Motor neuron (in vitro differentiated cells): Measurements from ENCODE around the gene CDS2. TPM values are rescaled to one million over a fixed set of nuclear protein-coding genes. Genes with fewer than 3 reads are reported as not detected.
A peak's percentile ranks its signal among the peaks of the same experiment; 100 is the strongest.

Source experiments
- ATAC-seq, 8 experiments: fragments of 200-7000 bp; cut with Tn5 transposase; replicated peaks in 6 of 8; 2 replicates each; pipeline ENCODE4 v1.8.0; 2021; ENCODE audit warnings: mild to moderate bottlenecking in 8 of 8, moderate library complexity in 8 of 8
- H3K27ac ChIP-seq, 2 donors: fragments of 250-450 bp; sonication (Bioruptor Pico); 2 replicates each; pipeline ENCODE4 v1.9.0; 2021; ENCODE audit warnings: antibody characterized with exemption in 2 of 2, mild to moderate bottlenecking in 2 of 2, moderate library complexity in 1 of 2
- H3K4me1 ChIP-seq, 2 donors: fragments of 250-450 bp; sonication (Bioruptor Pico); replicated peaks in 1 of 2; 2 replicates each; pipeline ENCODE4 v1.6.1; 2021; ENCODE audit warnings: antibody characterized with exemption in 2 of 2, mild to moderate bottlenecking in 2 of 2, moderate library complexity in 1 of 2
- H3K4me3 ChIP-seq, 5 donors: fragments of 250-450 bp; sonication (Bioruptor Pico); 2 replicates each; pipeline ENCODE4 v1.9.0; 2021; ENCODE audit warnings: antibody characterized with exemption in 5 of 5, mild to moderate bottlenecking in 5 of 5, moderate library complexity in 4 of 5
- WGBS, 10 experiments: fragments of 450-650 bp; shearing (Covaris generic); methylation state at CpG; one replicate each; pipeline ENCODE4 v1.0.0; 2022; 5-methylcytosine and 5-hydroxymethylcytosine counted together
- in situ Hi-C, 9 experiments: fragments of 400-800 bp; cut with MboI; loops; one replicate each; pipeline ENCODE4 v1.15.0; 2021; ENCODE audit warnings: low sequenced_read_pairs in 9 of 9, low pct_unique_long_range_greater_than_20kb in 2 of 9; ENCODE audit not compliant: unreplicated experiment in 9 of 9
- total RNA-seq, 8 experiments: library from RNA; unstranded; fragments of 300-600 nt; gene quantifications; 2 replicates each; pipeline versions ENCODE4 v1.2.3 to v1.2.4, GENCODE V29; 2022

The CDS2 gene
- total RNA-seq, 8 experiments from 2014 or later: 18.6 to 55.0 (median 32.8) TPM

DNA sequence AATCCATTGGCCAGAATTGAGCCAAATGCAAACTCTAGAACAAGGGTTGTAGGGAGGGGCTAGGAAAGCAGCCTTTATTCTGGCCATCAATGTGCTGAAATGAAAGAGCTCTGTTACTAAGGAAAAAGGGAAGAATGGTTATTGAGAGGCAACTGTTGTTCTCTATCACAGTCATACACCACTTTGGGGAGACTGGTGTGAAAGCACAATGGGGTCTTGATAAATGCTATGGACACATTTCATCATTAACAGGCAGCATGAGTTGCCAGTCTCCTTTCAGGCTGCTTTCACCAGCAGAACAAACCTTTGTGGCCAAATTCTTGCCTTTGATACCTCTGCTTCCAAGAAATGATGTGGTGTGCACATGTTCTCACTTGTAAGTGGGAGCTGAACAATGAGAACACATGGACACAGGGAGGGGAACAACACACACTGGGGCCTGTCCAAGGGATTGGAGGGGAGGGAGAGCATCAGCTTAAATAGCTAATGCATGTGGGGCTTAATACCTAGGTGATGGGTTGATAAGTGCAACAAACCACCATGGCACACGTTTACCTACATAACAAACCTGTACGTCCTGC, 86.2 kb downstream of the CDS2 start:
- in situ Hi-C loops: loop anchor here in 4 of 9 experiments (25.0 kb wide), 1 partner anchor 224 kb away; no protein-coding TSS in a partner anchor
- Histone ChIP-seq H3K4me1 (no peaks in the 10 kb centered on the region), H3K27ac (no peak overlapping the region), H3K4me3 (no peak overlapping the region)
- ATAC-seq: peak in 3 of 8 experiments; percentile 61 to 90 (median 79)
- 80% methylated on average over 1 of the region's 2 CpGs; no CpG with 5 or more reads in 9 of the 10 experiments for WGBS, 10 experiments

DNA sequence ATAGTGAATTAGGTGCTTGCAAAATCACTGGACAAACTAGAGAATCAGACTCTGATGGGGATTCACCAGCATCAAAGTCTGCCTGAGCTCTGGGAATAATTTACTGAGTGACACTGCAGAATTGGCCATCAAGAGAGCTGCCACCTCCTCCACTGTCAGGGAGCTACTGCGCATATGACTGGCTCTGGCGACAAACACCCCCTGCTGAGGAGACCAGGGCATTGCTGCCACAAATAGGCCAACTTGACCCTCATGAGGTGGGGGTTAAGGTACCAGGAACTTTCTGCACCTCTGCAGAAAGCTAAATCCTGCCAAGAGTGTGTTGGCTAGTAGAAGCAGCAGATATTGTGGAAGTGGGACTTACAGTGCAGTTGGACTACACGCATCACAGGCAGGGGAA, 88.0 kb downstream of the CDS2 start:
- H3K4me1 ChIP-seq: no peaks in the 10 kb centered on the region
- WGBS, 10 experiments: 76 to 93% (median 88%) methylated on average over 1 to 2 of the region's 3 CpGs; no CpG with 5 or more reads in 7 of the 10 experiments
- no peak overlapping the region for H3K4me3 ChIP-seq
- in situ Hi-C loops: loop anchor here in 4 of 9 experiments (25.0 kb wide), 1 partner anchor 222 kb away; no protein-coding TSS in a partner anchor
- no peak overlapping the region for H3K27ac ChIP-seq
- no peak for ATAC-seq

DNA sequence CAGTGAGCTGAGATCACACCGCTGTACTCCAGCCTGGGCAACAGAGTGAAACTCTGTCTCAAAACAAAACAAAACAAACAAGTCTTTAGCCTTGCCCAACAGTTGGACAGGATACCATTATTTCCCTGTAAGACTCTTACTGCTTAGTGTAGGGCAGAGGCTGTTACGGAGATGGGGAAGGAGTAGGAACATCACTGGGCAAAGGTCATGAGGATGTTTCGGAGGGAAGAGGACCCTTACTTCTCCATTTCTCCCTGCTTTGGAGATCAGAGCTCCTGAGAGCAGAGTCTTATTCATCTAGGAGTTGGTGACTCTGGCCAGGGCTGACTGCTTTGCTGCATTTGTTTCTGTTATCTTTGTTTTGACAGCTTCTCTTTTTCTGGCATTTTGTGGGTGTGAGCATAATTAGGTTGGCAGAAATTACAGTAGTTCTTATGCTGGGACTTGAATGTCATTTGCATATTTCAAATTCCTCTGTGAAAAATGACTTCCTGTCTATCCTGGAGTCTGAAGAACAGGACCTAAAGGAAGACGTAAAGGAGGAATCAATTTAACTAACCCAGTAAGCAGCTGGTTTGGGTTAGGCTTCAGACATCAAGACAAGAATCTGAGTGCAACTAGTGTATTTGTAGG, 89.0 kb downstream of the CDS2 start:
- WGBS, 10 experiments: 0 to 100% (median 86%) methylated on average over 1 to 4 of the region's 4 CpGs
- in situ Hi-C loops: loop anchor here in 4 of 9 experiments (25.0 kb wide), 1 partner anchor 222 kb away; no protein-coding TSS in a partner anchor
- Histone ChIP-seq H3K4me3 (no peak overlapping the region), H3K27ac (no peak overlapping the region), H3K4me1 (no peaks in the 10 kb centered on the region)
- peak in 3 of 8 experiments; percentile 8 to 36 (median 9) for ATAC-seq

DNA sequence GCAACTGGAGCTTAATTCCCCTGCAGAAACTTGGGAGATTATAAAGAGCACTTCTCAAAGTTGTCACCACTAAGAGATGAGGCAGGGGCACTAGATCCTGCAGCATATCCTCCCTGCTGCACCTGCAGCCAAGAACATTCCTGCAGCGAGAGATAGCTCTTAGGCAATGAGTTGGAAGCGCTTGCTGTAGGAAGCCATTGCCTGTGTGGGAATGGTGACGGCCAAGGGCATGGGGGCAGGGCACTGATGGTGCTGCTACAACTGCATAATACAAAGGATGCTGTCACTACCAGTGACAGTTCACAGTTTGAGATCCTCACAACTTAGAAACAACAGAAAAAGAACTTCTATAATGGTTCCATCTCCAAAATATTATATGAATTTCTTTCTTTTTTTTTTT, 89.9 kb downstream of the CDS2 start:
- no peak for ATAC-seq
- H3K4me3 ChIP-seq: no peak overlapping the region
- in situ Hi-C loops: loop anchor here in 4 of 9 experiments (25.0 kb wide), 1 partner anchor 221 kb away; no protein-coding TSS in a partner anchor
- WGBS, 10 experiments: 63 to 100% (median 82%) methylated on average over 1 to 3 of the region's 3 CpGs; no CpG with 5 or more reads in 4 of the 10 experiments
- H3K4me1 ChIP-seq: no peaks in the 10 kb centered on the region
- no peak overlapping the region for H3K27ac ChIP-seq

DNA sequence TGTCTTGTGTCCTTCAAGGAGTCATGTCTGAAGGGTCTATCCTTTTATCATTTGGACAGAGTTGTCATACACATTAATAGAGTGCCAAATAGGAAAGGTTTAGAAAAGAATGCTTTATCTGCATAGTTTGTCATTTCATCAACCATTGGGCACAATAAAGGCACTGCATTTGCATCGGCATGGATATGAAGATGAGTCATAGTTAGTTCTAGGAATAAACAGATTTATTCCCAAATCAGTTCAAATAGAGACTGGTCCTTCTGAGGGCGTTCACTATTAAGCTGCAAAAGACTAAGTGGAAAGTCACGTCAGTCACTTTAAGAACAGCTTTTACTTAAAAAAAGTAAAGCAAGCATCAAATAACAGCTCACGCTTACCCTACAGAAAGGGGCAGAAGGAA, 90.8 kb downstream of the CDS2 start:
- peak in 3 of 8 experiments; percentile 52 to 74 (median 67) for ATAC-seq
- 8 to 100% (median 95%) methylated on average over 1 to 4 of the region's 4 CpGs; no CpG with 5 or more reads in 1 of the 10 experiments for WGBS, 10 experiments
- no peaks in the 10 kb centered on the region for H3K4me1 ChIP-seq
- no peak overlapping the region for H3K4me3 ChIP-seq
- no peak overlapping the region for H3K27ac ChIP-seq
- in situ Hi-C loops: loop anchor here in 4 of 9 experiments (25.0 kb wide), 1 partner anchor 220 kb away; no protein-coding TSS in a partner anchor

DNA sequence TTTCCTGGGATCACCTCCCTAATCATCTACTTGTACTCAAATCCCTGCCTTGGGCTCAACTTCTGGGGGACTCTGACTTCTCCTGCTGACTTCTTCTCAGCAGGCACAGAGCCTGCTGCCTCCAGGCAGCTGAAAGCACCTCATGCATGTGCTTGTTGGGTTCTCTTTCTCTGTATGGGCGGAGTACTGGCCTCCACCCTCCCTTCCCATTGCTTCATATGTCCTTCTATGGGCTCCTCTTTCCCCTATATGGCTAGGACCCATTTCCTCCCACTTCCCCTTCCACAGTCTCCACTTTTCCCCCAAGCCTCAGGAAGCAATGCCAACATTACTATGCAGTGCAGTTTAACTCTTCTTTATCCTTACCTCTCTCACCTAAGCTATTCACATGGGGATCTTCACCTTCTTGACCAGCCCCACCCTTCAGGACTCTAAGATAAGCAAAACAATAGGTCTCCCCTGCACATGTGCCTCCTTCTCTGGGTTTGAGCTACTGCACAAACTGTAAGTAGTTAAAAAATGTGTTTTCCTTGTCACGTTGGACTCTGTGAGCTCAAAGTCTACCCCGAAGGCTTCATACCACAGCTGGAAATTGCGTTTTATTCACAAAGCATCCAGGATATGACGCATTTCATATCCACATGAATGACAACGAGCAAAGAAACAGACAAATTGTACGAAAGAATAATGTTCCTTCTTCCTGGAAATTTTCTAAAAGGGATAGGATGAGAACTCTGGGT, 93.7 kb downstream of the CDS2 start:
- in situ Hi-C loops: loop anchor here in 4 of 9 experiments (25.0 kb wide), 1 partner anchor 217 kb away; no protein-coding TSS in a partner anchor
- peaks cover 0 to 5% of the 10 kb centered on the region in 2 donors for H3K4me1 ChIP-seq
- no peak overlapping the region for H3K4me3 ChIP-seq
- WGBS, 10 experiments: 10 to 100% (median 93%) methylated on average over 2 to 7 of the region's 7 CpGs; no CpG with 5 or more reads in 1 of the 10 experiments
- no peak overlapping the region for H3K27ac ChIP-seq
- ATAC-seq: peak in 3 of 8 experiments; percentile 25 to 53 (median 41)

DNA sequence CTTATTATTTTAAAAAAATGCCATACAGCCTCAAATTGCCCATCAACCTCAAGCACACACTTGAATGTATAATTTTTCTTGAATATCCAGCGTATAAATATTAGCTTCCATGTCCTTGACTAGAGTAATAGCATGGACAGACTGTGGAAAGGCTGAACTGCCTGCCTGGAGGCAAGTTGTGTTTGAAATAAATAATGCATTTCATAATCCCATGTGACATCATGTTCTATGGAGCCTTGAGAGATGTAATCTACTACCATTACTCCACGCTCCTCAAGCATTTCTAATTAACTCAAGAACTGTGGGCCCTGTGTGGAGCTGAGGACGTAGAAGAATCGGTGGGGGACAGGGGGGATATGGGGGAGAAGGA, 94.2 kb downstream of the CDS2 start:
- 33 to 100% (median 79%) methylated on average over 1 to 4 of the region's 4 CpGs; no CpG with 5 or more reads in 2 of the 10 experiments for WGBS, 10 experiments
- no peak overlapping the region for H3K4me3 ChIP-seq
- in situ Hi-C loops: loop anchor here in 4 of 9 experiments (25.0 kb wide), 1 partner anchor 216 kb away; no protein-coding TSS in a partner anchor
- no peak overlapping the region for H3K27ac ChIP-seq
- H3K4me1 ChIP-seq: peaks cover 0 to 5% of the 10 kb centered on the region in 2 donors
- ATAC-seq: peak in 3 of 8 experiments; percentile 10 to 76 (median 43)

DNA sequence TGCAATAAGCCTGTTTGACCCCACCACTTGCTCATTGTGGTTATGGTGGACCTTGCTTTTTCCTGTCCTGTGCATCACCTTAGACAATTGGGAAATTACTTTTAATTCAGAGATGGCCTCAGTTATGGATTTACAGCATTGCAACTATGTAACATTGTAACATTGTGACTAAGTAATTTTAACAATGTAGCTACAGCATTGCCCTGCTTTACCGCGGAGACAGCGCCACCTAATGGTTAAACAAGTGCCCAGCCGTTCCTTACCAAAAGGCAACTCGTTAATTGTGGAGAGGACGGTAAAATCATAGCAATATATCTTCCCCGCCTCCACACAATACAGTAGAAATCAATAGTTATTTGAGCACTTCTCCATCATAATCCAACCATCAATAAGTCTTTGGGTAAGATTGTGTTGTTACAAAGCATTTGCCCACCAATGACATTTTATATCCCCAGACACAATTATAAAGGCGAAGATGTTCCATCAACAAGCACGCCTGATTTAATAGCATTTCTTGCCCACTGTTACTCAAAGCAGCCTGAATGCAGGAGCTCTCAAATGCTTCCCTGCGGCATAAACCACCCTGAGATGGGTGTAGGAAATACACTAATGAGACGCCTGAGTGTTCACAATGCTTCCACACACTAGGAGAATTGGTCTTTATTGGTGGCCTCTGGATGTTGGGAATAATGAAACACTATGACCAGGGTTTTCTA, 96.3 kb downstream of the CDS2 start:
- Histone ChIP-seq H3K27ac (no peak overlapping the region), H3K4me3 (no peak overlapping the region), H3K4me1 (peaks cover 0 to 5% of the 10 kb centered on the region in 2 donors)
- 0 to 60% (median 27%) methylated on average over 2 to 10 of the region's 11 CpGs; no CpG with 5 or more reads in 2 of the 10 experiments for WGBS, 10 experiments
- in situ Hi-C loops: loop anchor here in 4 of 9 experiments (25.0 kb wide), 1 partner anchor 214 kb away; no protein-coding TSS in a partner anchor
- ATAC-seq: peak in 7 of 8 experiments; percentile 26 to 78 (median 63)

DNA sequence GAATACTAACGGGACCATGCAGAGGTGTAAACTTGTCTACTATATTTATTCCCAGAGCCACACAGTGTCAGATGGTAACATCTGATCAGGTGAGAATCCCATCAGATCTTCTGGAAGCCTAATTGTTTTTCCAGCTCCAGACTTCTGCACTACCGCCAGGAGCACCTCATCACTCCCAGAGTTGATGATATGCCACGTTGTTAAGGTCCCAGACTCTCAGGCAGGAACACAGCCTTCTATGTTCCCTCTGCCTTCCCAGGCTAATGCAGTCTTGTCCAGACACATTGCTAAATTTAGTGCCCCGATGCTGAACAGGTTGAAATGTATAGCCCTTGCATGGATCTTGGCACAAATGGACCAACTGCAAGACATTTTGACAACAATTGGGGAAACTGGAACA, 103.7 kb downstream of the CDS2 start:
- 52 to 89% (median 75%) methylated on average over 1 to 4 of the region's 4 CpGs; no CpG with 5 or more reads in 5 of the 10 experiments for WGBS, 10 experiments
- no peak overlapping the region for H3K27ac ChIP-seq
- H3K4me1 ChIP-seq: no peaks in the 10 kb centered on the region
- in situ Hi-C loops: no loop called here
- no peak for ATAC-seq
- H3K4me3 ChIP-seq: no peak overlapping the region

DNA sequence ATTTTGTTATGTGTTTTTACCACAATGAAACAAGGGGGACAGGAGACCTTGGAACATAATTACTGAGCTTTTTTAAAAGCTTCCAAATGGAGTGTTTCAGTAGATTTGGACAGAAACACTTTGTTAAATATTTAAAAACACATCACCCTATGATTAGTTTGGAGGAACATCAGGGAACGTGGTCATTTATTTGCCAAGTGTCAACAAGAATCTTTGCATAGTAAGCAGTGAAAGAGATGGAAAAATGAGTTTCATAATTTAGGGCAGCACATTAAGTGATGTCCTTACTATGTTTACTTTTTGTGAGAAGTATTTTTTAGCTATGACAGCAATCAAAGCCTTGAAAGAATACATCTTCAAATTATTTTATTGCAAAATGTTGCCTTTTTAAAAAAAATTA, 107.3 kb downstream of the CDS2 start:
- WGBS, 10 experiments: 0 to 100% (median 40%) methylated on average over 1 of the region's 1 CpG; no CpG with 5 or more reads in 2 of the 10 experiments
- Histone ChIP-seq H3K4me1 (no peaks in the 10 kb centered on the region), H3K27ac (no peak overlapping the region), H3K4me3 (no peak overlapping the region)
- in situ Hi-C loops: no loop called here
- no peak for ATAC-seq

DNA sequence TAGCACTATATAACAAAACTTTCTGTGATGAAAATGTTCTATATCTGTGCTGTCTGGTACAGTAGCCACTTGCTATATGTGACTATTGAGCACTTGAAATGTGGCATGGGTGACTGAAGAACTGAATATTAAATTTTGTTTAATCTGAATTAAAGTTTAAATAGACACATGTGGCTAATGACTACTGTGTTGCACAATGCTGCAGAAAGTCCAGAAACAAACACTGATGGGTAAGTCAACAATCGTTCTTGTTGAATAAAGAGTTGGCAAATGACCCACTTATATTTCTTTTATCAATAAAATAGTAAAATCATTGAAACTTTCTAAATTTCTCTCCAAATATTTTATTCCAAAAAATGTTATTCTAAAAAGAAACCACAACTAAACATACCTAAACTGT, 108.2 kb downstream of the CDS2 start:
- in situ Hi-C loops: no loop called here
- ATAC-seq: no peak
- no peaks in the 10 kb centered on the region for H3K4me1 ChIP-seq

More for the DNA sequence above, 108.2 kb downstream of the CDS2 start:
- WGBS, 10 experiments: 0 to 88% (median 55%) methylated on average over 1 of the region's 1 CpG; no CpG with 5 or more reads in 2 of the 10 experiments
- Histone ChIP-seq H3K27ac (no peak overlapping the region), H3K4me3 (no peak overlapping the region)
